Measurements from ENCODE around the gene ZNF177. TPM values are rescaled to one million over a fixed set of nuclear protein-coding genes. Genes with fewer than 3 reads are reported as not detected.
"Not testable (repeated sequence)": the region's sequence is repeated elsewhere in the genome, so short reads cannot be mapped to it uniquely, and the experiment has no call there.

The ZNF177 gene
- total RNA-seq: 4.3 TPM in 1 of 2 replicates, not detected in the other

- DNase-seq (ENCODE audit: low read depth): no peak
These were observed at the start of gene ZNF177 for GRCh38 chr19:9362905-9363304. TSS of gene ZNF177 (plus strand) at chr19:9363013. CDS start at chr19:9378312, 15,299 bp downstream.

DNA sequence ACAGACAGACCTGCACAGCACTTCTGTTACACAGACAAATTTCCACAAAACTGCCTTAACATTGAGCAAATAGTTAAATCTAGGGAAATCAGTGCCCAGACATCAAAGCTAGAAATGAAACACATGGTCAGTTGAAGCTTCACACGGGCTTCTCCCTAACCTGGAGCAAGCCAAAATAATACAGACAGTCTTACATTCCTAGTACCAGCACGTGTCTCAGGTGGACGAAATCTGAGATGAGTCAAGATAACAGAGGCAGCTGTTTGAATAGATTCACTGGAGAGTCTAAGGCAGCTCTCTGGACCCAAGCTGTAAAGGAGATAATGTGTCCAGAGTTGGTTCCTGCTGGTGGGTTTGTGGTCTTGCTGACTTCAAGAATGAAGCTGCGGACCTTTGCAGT, 49.1 kb upstream of the ZNF177 start:
- no peak for DNase-seq (ENCODE audit: low read depth)

GRCh38 chr19:9321338-9321737, 41.5 kb upstream of the ZNF177 start:
- no peak for DNase-seq (ENCODE audit: low read depth)

DNA sequence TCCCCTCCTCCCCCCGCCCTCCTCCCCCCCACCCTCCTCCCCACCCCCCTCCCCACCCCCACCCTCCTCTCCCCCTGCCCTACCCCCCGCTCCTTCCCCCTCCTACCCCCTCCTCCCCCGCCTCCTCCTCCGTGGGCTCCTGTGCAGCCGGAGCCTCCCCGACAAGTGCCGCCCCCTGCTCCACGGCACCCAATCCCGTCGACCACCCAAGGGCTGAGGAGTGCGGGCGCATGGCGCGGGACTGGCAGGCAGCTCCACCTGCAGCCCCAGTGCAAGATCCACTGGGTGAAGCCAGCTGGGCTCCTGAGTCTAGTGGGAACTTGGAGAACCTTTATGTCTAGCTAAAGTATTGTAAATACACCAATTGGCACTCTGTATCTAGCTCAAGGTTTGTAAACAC, 41.1 kb upstream of the ZNF177 start:
- not testable (repeated sequence) for DNase-seq (ENCODE audit: low read depth)

- DNase-seq (ENCODE audit: low read depth): not testable (repeated sequence)
These were observed 40.6 kb upstream of the ZNF177 start for GRCh38 chr19:9322201-9322600.

DNA sequence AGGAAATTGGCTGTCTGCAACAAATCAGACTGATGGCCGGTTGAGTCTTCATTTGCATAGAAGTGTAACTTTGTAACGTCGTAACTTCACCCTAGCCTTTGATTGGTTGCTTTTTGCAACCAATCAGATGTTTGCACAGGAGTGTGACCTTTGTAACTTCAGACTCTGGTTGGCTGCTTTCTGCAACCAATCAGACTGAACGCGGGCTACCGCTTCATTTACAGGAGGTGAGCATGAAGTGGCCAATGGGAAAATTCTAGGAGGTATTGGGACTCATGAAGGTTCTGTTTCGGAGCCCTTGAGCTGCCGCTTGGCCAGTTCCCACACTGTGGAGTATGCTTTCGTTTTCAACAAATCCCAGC, 39.3 kb upstream of the ZNF177 start:
- peak; percentile 81 for DNase-seq (ENCODE audit: low read depth)

DNA sequence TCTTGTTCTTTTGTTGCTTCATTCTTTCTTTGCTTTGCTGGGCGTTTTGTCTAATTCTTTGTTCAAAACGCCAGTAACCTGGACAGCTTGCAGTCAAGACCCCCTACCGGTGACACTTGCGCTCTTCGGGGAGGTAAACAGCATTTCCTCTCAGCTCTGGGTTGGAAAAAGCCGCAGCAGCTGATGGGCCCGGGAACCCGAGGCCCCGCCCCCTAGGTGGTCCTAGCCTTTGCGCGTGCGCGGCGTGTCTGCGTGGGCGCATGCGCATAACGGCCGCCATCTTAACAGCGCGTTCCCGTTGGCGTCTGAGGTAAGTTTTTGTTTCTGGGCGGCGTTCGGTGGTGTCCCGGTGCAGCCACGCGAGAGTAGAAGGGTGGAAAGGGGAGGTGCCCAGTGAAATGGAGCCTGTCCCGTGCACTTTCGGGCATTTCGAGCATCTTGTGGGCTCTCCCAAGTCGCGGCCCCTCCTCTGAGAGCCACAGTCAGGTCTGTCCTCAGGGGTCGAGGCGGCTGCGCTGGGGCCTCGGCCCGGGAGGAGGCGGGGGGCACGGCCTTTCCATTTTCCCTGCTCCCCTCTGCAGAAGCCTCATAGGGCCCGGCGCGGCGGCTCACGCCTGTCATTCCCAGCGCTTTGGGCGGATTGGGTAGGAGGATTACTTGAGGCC, 38.8 kb upstream of the ZNF177 start, which contains the start of gene ZNF559:
ZNF559 (plus strand) TSS at position 261 of the 665 bp plus-strand sequence. CDS start 14,371 bp downstream, outside the sequence.
- peak; percentile 83 for DNase-seq (ENCODE audit: low read depth)

GRCh38 chr19:9324584-9324962, 38.2 kb upstream of the ZNF177 start:
- DNase-seq (ENCODE audit: low read depth): no peak

DNA sequence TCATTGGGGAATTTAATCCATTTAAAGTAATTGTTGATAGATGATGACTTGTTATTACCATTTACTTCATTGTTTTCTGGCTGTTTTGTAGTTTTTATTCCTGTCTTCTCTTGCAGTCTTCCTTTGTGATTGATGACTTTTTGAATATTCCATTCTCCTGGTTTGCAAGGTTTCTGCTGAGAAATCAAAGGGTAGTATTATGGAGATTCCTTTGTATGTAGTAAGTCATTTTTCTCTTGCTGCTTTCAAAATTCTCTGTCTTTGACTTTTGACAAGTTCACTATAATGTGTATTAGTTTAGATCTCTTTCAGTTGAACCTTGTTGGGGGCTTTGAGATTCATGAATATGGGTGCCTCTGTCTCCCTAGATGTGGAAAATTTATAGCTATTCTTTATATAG, 32.8 kb upstream of the ZNF177 start:
- DNase-seq (ENCODE audit: low read depth): no peak

GRCh38 chr19:9342610-9343304, 20.1 kb upstream of the ZNF177 start:
- DNase-seq (ENCODE audit: low read depth): no peak

DNA sequence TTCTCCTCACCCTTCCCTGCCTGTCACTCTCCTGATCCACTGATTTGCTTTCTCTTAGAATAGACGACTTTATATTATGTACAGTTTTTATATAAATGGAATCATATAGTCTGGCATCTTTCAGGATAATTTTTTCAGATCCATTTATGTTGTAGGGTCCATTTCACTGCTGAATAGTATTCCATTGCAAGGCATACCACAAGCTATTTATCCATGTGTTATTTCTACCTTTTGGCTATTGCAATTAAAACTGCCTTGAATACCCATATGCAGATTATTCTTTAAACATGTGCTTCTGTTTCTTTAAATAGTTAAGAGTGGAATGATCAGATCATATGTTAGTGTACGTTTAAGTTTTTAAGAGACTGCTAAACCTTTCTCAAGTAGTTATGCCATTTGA, 17.8 kb upstream of the ZNF177 start:
- no peak for DNase-seq (ENCODE audit: low read depth)

- DNase-seq (ENCODE audit: low read depth): no peak
These were observed 14.6 kb upstream of the ZNF177 start for GRCh38 chr19:9348253-9348652.

DNA sequence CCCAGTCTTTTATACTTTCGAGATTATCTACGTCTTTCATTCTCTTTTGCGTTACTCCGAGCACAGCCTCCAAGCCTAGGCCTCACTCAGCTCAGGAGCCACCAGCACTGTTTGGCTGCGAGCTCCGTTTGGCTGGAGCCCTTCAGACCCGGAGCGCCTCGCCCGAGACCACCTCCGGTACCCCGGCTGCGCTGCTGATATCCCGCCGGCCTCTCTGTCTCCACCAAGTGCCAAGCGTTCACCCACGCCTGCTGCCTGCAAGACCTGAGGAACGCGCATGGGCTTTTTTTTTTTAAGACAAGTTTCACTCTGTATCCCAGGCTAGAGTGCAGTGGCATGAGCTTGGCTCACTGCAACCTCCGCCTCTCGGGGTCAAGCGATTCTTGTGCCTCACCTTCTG, 14.1 kb upstream of the ZNF177 start:
- no peak for DNase-seq (ENCODE audit: low read depth)

DNA sequence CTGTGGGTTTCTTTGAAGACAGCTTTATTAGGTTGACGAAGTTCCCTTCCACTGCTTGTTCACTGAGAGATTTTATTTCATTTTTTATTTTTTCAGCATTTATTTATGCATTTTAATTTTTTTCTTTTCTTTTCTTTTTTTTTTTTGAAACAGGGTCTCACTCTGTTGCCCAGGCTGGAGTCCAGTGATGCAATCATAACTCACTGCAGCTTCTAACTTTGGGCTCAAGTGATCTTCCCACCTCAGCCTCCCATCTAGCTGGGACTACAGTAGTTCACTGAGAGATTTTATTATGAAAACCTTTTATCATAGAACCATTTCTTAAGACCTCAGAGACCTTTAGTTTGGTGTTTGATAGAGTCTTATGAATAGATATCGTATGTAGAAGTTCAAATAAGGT, 10.3 kb upstream of the ZNF177 start:
- no peak for DNase-seq (ENCODE audit: low read depth)

GRCh38 chr19:9353011-9353410, 9.8 kb upstream of the ZNF177 start:
- no peak for DNase-seq (ENCODE audit: low read depth)

- DNase-seq (ENCODE audit: low read depth): no peak
These were observed 8.2 kb upstream of the ZNF177 start for GRCh38 chr19:9354651-9355050.

- DNase-seq (ENCODE audit: low read depth): no peak
These were observed 8.2 kb downstream of the ZNF177 start for GRCh38 chr19:9370738-9371619.

DNA sequence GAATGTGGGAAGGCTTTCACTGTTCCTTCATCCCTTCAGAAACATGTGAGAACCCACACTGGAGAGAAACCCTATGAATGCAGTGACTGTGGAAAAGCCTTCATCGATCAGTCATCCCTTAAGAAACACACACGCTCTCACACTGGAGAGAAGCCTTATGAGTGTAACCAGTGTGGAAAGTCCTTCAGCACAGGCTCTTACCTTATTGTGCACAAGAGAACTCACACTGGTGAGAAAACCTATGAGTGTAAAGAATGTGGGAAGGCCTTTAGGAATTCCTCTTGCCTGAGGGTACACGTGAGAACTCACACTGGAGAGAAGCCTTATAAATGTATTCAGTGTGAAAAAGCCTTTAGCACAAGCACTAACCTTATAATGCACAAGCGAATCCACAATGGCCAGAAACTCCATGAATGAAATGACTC, 18.6 kb downstream of the ZNF177 start:
- no peak for DNase-seq (ENCODE audit: low read depth)

DNA sequence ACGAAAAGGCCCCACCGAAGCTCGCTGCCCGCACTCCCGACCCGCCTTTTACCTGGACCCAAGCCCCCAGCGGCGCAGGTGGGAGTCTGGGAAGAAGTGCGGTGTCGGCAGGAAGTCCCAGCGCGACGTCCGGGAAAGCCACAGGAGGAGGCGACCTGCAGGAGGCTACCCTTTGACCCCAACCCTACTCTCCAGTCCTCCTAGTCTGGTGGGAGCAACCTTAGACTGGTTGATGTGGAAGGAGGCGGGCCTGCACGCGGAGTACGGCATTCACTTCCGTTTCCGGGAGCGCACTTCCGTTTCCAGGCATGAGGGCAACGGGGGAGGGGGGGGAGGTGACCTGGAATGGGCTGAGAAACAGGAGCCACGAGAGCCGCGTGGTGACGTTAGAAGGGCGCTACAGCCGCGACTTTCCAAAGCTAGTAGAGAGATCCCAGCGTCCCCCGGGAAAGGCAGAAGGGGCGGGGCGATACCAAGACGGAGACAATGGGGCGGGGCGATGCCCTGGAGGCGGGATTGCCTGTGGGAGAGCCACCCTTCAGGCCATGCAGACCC, 44.1 kb downstream of the ZNF177 start:
- DNase-seq (ENCODE audit: low read depth): peak; percentile 41

DNA sequence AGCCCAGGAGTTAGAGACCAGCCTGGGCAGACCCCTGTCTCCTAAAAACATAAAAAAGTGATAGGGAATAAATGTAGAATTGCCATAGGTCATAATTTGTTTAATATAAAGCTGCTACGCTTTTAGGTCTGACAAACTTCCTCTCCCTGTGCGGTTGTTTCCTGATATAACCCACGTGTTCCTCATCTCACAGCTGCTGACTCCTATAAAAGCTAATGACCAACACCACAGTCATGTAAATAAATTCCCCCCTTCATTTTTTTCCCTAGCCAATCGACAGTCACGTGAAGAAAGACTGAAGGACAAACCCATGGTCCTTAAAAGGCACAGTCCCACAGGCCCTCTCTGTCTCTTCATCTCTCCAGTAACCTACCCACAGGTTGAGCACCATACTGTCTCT, 45.0 kb downstream of the ZNF177 start:
- DNase-seq (ENCODE audit: low read depth): no peak

GRCh38 chr19:9413240-9413954, 50.6 kb downstream of the ZNF177 start:
- no peak for DNase-seq (ENCODE audit: low read depth)

DNA sequence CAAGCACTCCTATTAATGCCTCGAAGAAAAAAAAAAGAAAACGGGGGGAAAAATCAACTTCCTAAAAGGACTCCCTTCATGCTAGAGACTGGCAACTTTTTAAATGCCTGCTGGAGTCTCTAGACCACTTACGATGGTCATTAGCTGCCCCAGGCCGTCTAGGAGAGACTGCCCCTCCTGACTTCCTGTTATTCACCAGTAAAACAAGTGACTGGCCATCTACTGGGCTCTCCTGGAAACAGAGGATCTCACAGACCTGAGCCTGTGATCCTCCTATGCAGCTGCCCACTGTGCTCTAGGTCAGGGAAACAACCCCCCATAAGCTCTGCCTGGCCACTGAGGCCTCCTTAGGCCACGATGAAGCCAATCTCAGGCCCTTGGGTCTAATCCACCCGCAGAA, 65.1 kb downstream of the ZNF177 start:
- DNase-seq (ENCODE audit: low read depth): no peak
